ENCODE measurements around the gene SH2D1A. TPM values are rescaled to one million over a fixed set of nuclear protein-coding genes. Genes with fewer than 3 reads are reported as not detected.
A peak's percentile ranks its signal among the peaks of the same experiment; 100 is the strongest.

Gene SH2D1A
- total and polyA plus RNA-seq, 11 donors = 0.04 to 3.4 (median 0.42) TPM; not detected in 7

GRCh38 chrX:124347242-124347641, 879 bp downstream of the SH2D1A start:
- Histone ChIP-seq H3K4me3 (peak overlapping the region in 1 of 12 donors; percentile 54), H3K27ac (peak overlapping the region in 1 of 12 donors; percentile 11), H3K36me3 (no peaks in the 10 kb centered on the region), H3K4me1 (no peaks in the 10 kb centered on the region), H3K27me3 (no peaks in the 10 kb centered on the region), H3K9me3 (no peaks in the 10 kb centered on the region)
- intact Hi-C loops (cut with DNase I) = no loop called here
- DNase-seq (no peak), ATAC-seq (no peak)
- TF ChIP-seq POLR2A (IDR thresholded peaks at IDR 0.05) (no peak), CTCF (IDR thresholded peaks at IDR 0.05) (no peak)
- WGBS, 4 donors = 61 to 70% (median 63%) methylated on average over 5 of the region's 5 CpGs

- ATAC-seq = no peak
- Histone ChIP-seq H3K27me3 (no peaks in the 10 kb centered on the region), H3K4me1 (no peaks in the 10 kb centered on the region), H3K27ac (peak overlapping the region in 1 of 12 donors; percentile 11), H3K36me3 (no peaks in the 10 kb centered on the region), H3K4me3 (peak overlapping the region in 1 of 12 donors; percentile 54), H3K9me3 (no peaks in the 10 kb centered on the region)
- DNase-seq = no peak
- intact Hi-C loops (cut with DNase I) = no loop called here
- 64 to 83% (median 72%) methylated on average over 5 of the region's 5 CpGs for WGBS, 4 donors
- no peak for TF ChIP-seq POLR2A (IDR thresholded peaks at IDR 0.05)
- TF ChIP-seq CTCF (IDR thresholded peaks at IDR 0.05) = no peak
Observed at GRCh38 chrX:124348182-124348581, 1.8 kb downstream of the SH2D1A start.

- Histone ChIP-seq H3K36me3 (no peaks in the 10 kb centered on the region), H3K4me1 (no peaks in the 10 kb centered on the region), H3K4me3 (peak overlapping the region in 1 of 12 donors; percentile 54), H3K27ac (peak overlapping the region in 1 of 12 donors; percentile 11), H3K27me3 (no peaks in the 10 kb centered on the region), H3K9me3 (no peaks in the 10 kb centered on the region)
- no peak for ATAC-seq
- 89 to 94% (median 91%) methylated on average over 6 of the region's 6 CpGs for WGBS, 4 donors
- no peak for DNase-seq
- TF ChIP-seq CTCF (IDR thresholded peaks at IDR 0.05) (no peak), POLR2A (IDR thresholded peaks at IDR 0.05) (no peak)
- intact Hi-C loops (cut with DNase I) = no loop called here
Observed at GRCh38 chrX:124348885-124349453, 2.6 kb downstream of the SH2D1A start.

GRCh38 chrX:124354648-124355047, 8.3 kb downstream of the SH2D1A start:
- Histone ChIP-seq H3K27me3 (no peaks in the 10 kb centered on the region), H3K36me3 (no peaks in the 10 kb centered on the region), H3K27ac (no peak overlapping the region), H3K9me3 (no peaks in the 10 kb centered on the region), H3K4me1 (no peaks in the 10 kb centered on the region), H3K4me3 (no peak overlapping the region)
- WGBS, 4 donors = 42 to 59% (median 54%) methylated on average over 2 of the region's 2 CpGs
- DNase-seq (no peak), ATAC-seq (no peak)
- TF ChIP-seq CTCF (IDR thresholded peaks at IDR 0.05) (no peak), POLR2A (IDR thresholded peaks at IDR 0.05) (no peak)
- intact Hi-C loops (cut with DNase I) = no loop called here
